Esophagus squamous epithelium (tissue), 5 donors: Measurements from ENCODE around the gene RIC8A. TPM values are rescaled to one million over a fixed set of nuclear protein-coding genes. Genes with fewer than 3 reads are reported as not detected.

Experiments used
- DNase-seq: peaks from one replicate; lab custom pipeline; 2025; lab: John Stamatoyannopoulos, UW
- H3K27ac ChIP-seq, 4 donors: fragments of 200-600 bp; sonication (generic); one replicate each; pipeline ENCODE4 v1.5.1; 2016 to 2019; ENCODE audit warnings: mild to moderate bottlenecking in 1 of 4
- H3K27me3 ChIP-seq, 4 donors: fragments of 200-600 bp; sonication (generic); 1 replicate in 3 of 4; 2 replicates in 1 of 4; pipeline versions ENCODE4 v1.5.1 to v1.6.0; 2017 to 2021; ENCODE audit warnings: antibody characterized with exemption in 1 of 4
- H3K36me3 ChIP-seq, 3 donors: fragments of 200-600 bp; sonication (generic); one replicate each; pipeline ENCODE4 v1.5.1; 2016 to 2019
- H3K4me1 ChIP-seq, 3 donors: fragments of 200-600 bp; sonication (generic); one replicate each; pipeline ENCODE4 v1.5.1; 2017 to 2019
- H3K4me3 ChIP-seq, 4 donors: fragments of 200-600 bp; sonication (generic); 1 replicate in 3 of 4; 2 replicates in 1 of 4; pipeline ENCODE4 v1.5.1; 2016 to 2019; ENCODE audit warnings: mild to moderate bottlenecking in 2 of 4, moderate library complexity in 1 of 4
- H3K9me3 ChIP-seq, 3 donors: fragments of 200-600 bp; sonication (generic); one replicate each; pipeline ENCODE4 v1.5.1; 2016 to 2019
- POLR2A ChIP-seq, 4 donors: fragments of 450-650 bp; IDR thresholded peaks; one replicate each; pipeline ENCODE4 v1.6.1; 2017; ENCODE audit warnings: antibody characterized with exemption in 4 of 4, mild to moderate bottlenecking in 4 of 4, moderate library complexity in 3 of 4
- WGBS, 2 donors: methylation state at CpG; one replicate each; pipeline ENCODE4 v1.1.5; 2018; 5-methylcytosine and 5-hydroxymethylcytosine counted together
- intact Hi-C: fragments of 100-400 bp; cut with DNase I; formaldehyde crosslinking; loops from one replicate; pipeline ENCODE4 v1.15.0; 2022
- total RNA-seq, 4 donors: library from RNA; depleted of rRNA; stranded (reverse); fragments of >200 nt; gene quantifications; one replicate each; pipeline ENCODE4 v1.1.0, GENCODE V29; 2016
- TF ChIP-seq, protein P1 (sequence below), 6 experiments: fragments of 450-650 bp in 4 of 6; fragments of 200-600 bp in 2 of 6; sonication (generic) in 2 of 6; IDR thresholded peaks; one replicate each; pipeline ENCODE4 v1.5.1; 2016 to 2019; ENCODE audit warnings: antibody characterized with exemption in 6 of 6, mild to moderate bottlenecking in 4 of 6, moderate library complexity in 4 of 6
- donor health status: DM: yes; HTN: yes; CAD: no.

RIC8A gene
- total RNA-seq, 4 donors from 2014 or later, result 48.3 to 71.1 (median 60.2) TPM

- H3K36me3 ChIP-seq, result peaks cover 0 to 51% (median 0%) of the 10 kb centered on the region in 3 donors
- no peaks in the 10 kb centered on the region for H3K9me3 ChIP-seq
- intact Hi-C loops, result no loop called here
- H3K4me3 ChIP-seq, result no peak overlapping the region
- no peak for DNase-seq
- TF ChIP-seq, protein P1, sequence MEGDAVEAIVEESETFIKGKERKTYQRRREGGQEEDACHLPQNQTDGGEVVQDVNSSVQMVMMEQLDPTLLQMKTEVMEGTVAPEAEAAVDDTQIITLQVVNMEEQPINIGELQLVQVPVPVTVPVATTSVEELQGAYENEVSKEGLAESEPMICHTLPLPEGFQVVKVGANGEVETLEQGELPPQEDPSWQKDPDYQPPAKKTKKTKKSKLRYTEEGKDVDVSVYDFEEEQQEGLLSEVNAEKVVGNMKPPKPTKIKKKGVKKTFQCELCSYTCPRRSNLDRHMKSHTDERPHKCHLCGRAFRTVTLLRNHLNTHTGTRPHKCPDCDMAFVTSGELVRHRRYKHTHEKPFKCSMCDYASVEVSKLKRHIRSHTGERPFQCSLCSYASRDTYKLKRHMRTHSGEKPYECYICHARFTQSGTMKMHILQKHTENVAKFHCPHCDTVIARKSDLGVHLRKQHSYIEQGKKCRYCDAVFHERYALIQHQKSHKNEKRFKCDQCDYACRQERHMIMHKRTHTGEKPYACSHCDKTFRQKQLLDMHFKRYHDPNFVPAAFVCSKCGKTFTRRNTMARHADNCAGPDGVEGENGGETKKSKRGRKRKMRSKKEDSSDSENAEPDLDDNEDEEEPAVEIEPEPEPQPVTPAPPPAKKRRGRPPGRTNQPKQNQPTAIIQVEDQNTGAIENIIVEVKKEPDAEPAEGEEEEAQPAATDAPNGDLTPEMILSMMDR (IDR thresholded peaks at IDR 0.05), result no peak
- TF ChIP-seq POLR2A (IDR thresholded peaks at IDR 0.05), result no peak
- peak overlapping the region in 3 of 4 donors; percentile 31 to 64 (median 63) for H3K27ac ChIP-seq
- no peaks in the 10 kb centered on the region for H3K27me3 ChIP-seq
- H3K4me1 ChIP-seq, result peaks cover 0 to 6% (median 2%) of the 10 kb centered on the region in 3 donors
- WGBS, 2 donors, result 85 to 95% methylated on average over 7 to 12 of the region's 14 CpGs
These were observed 14.7 kb downstream of the RIC8A start for GRCh38 chr11:221998-222789.

DNA sequence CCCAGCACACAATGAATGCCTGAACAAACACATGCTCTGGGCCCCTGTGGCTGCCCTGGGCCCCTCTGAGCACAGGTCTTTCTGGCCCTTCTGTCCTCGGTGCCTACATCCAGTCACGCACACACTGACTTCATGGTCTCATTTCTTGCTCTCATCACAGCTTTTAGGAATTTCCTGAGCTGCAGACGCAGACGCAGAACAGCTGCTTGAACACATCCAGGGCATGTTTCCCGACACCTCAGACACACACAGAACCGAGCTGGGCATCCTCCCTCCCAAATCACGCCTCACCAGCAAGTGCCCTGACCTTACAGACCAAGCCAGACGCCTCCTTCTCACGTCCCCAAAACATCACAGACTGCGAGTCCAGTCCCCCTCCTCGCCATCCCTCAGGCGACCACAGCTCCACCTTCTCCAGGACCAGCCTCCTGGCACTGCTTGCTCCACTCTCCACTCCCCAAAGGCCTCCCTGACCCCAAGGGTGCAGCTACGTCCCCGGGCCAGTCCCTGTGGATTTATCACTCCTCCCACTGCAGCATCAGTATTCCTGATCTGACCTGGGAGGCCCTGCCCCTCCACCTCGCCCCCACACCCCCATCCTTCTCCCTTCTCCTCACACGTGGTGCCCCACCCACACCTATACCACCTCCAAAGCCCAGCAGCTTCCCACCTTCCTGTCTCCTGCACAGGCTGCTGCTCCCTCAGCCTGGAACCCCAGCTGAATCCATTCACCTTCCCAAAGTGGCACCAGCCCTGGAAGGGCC lies 15.7 kb downstream of the RIC8A start:
- H3K27me3 ChIP-seq, result no peaks in the 10 kb centered on the region
- no peaks in the 10 kb centered on the region for H3K9me3 ChIP-seq
- H3K4me1 ChIP-seq, result no peaks in the 10 kb centered on the region
- peaks cover 0 to 49% (median 0%) of the 10 kb centered on the region in 3 donors for H3K36me3 ChIP-seq
- DNase-seq, result no peak
- whole genome bisulfite sequencing, 2 donors, result 59 to 78% methylated on average over 14 to 16 of the region's 16 CpGs
- H3K27ac ChIP-seq, result peak overlapping the region in 3 of 4 donors; percentile 31 to 64 (median 63)
- intact Hi-C loops, result no loop called here
- TF ChIP-seq, protein P1 (IDR thresholded peaks at IDR 0.05), result no peak
- TF ChIP-seq POLR2A (IDR thresholded peaks at IDR 0.05), result no peak
- H3K4me3 ChIP-seq, result no peak overlapping the region

DNA sequence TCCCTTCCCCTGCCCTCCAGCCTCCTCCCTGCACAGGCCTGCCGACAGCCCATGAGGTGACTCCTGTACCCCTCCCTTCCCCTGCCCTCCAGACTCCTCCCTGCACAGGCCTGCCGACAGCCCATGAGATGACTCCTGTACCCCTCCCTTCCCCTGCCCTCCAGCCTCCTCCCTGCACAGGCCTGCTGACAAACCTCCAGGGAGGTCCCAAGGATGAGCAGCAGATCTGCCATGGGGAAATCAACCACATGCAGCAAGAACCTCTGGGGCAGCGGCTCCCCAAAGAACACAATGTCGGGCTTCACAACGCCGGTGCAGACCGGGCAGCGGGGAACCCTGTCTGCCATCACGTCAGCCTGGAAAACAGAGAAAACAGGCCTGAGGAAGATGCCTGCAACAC lies 16.4 kb downstream of the RIC8A start:
- no peak for DNase-seq
- 88 to 91% methylated on average over 5 to 7 of the region's 9 CpGs for WGBS, 2 donors
- TF ChIP-seq, protein P1 (IDR thresholded peaks at IDR 0.05), result no peak
- TF ChIP-seq POLR2A (IDR thresholded peaks at IDR 0.05), result no peak

DNA sequence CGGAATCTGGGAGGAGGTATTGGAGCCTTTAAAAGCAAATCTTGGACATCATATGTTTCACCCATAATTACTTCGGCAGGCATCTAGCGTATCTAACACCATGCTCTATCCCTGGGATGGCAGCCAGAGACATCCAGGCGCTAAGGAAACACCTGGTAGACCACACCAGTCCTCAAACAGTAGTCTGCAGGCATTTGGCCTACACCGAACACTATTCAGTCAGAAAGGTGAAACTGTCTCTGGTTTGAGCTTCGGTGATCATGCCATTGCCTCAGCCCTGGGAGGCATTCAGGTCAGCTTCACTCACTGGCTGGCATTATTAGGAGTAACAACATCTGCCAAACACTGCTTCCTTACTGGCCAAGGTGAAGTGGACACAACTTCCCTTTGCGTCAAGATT lies 16.9 kb downstream of the RIC8A start:
- no peak overlapping the region for H3K27ac ChIP-seq
- WGBS, 2 donors, result 77 to 82% methylated on average over 7 of the region's 7 CpGs

More for the DNA sequence above, 16.4 kb downstream of the RIC8A start:
- H3K4me3 ChIP-seq, result no peak overlapping the region
- peaks cover 0 to 45% (median 0%) of the 10 kb centered on the region in 3 donors for H3K36me3 ChIP-seq
- H3K27ac ChIP-seq, result no peak overlapping the region
- H3K9me3 ChIP-seq, result no peaks in the 10 kb centered on the region
- intact Hi-C loops, result no loop called here
- no peaks in the 10 kb centered on the region for H3K27me3 ChIP-seq
- H3K4me1 ChIP-seq, result no peaks in the 10 kb centered on the region

More for the DNA sequence above, 16.9 kb downstream of the RIC8A start:
- Histone ChIP-seq H3K27me3 (no peaks in the 10 kb centered on the region), H3K9me3 (no peaks in the 10 kb centered on the region), H3K4me3 (no peak overlapping the region), H3K36me3 (peaks cover 0 to 45% (median 0%) of the 10 kb centered on the region in 3 donors), H3K4me1 (no peaks in the 10 kb centered on the region)
- no peak for DNase-seq
- intact Hi-C loops, result no loop called here
- TF ChIP-seq, protein P1 (IDR thresholded peaks at IDR 0.05), result no peak
- no peak for TF ChIP-seq POLR2A (IDR thresholded peaks at IDR 0.05)
